GM12878 (cell line): ENCODE measurements around the gene ADAMTSL1. TPM values are rescaled to one million over a fixed set of nuclear protein-coding genes. Genes with fewer than 3 reads are reported as not detected.

Experiments used
- ATAC-seq: fragments of 200-7000 bp; cut with Tn5 transposase; 3 replicates; pipeline ENCODE4 v1.9.1; 2020; ENCODE audit warnings: mild to moderate bottlenecking, moderate library complexity
- BruUV-seq: library from RNA; stranded (reverse); fragments of 400-500 nt; replicated peaks from 2 replicates; lab custom pipeline; 2021; lab: Mats Ljungman, UMichigan
- CTCF ChIA-PET: fragments of 300-600 bp; sonication (Branson Sonifier 250); formaldehyde crosslinking; extraction: SDS; loops from one replicate; lab custom pipeline; 2021; ENCODE audit warnings: inconsistent platforms; lab: Yijun Ruan, JAX
- POLR2A ChIA-PET: fragments of 350-600 bp; formaldehyde crosslinking; extraction: SDS; loops from one replicate; lab custom pipeline; 2021; ENCODE audit warnings: inconsistent platforms; lab: Charles Lee
- RAD21 ChIA-PET: fragments of 300-600 bp; sonication (Branson Sonifier 250); formaldehyde crosslinking; loops from one replicate; lab custom pipeline; 2023; ENCODE audit warnings: antibody characterized with exemption; ENCODE audit not compliant: unreplicated experiment; lab: Charles Lee
- SMC1A ChIA-PET: fragments of 300-600 bp; sonication (Branson Sonifier 250); formaldehyde crosslinking; loops from one replicate; lab custom pipeline; 2023; ENCODE audit not compliant: unreplicated experiment, uncharacterized antibody; lab: Charles Lee
- DNase-seq: peaks from one replicate; pipeline ENCODE4 v3.0.0-alpha.2; 2011; ENCODE audit warnings: low read depth, low spot score
- FAIRE-seq: peaks from 3 replicates; lab custom pipeline; 2011; peaks lifted over from hg19 to GRCh38; lab: Jason Lieb, UNC
- H2AFZ ChIP-seq: 2 replicates; pipeline ENCODE4 v1.6.0; 2011; ENCODE audit warnings: low read depth, low read length, control low read depth; ENCODE audit not compliant: control insufficient read depth
- H3K27ac ChIP-seq: 2 replicates; pipeline ENCODE4 v1.5.1; 2011; ENCODE audit warnings: control low read depth; ENCODE audit not compliant: control insufficient read depth, insufficient read depth
- H3K27me3 ChIP-seq, 2 experiments: replicated peaks in 1 of 2; 2 replicates each; pipeline versions ENCODE4 v1.6.0 to v1.6.1; 2011; ENCODE audit warnings: low read length in 1 of 2; ENCODE audit not compliant: control insufficient read depth in 2 of 2, insufficient read depth in 2 of 2
- H3K36me3 ChIP-seq, 2 experiments: 2 replicates each; pipeline ENCODE4 v1.5.1; 2011; ENCODE audit warnings: low read length in 1 of 2; ENCODE audit not compliant: control insufficient read depth in 2 of 2, insufficient read depth in 2 of 2
- H3K4me1 ChIP-seq: 2 replicates; pipeline ENCODE4 v1.6.1; 2011; ENCODE audit warnings: mild to moderate bottlenecking, low read length, moderate library complexity, mixed read lengths; ENCODE audit not compliant: control insufficient read depth, insufficient read depth
- H3K4me2 ChIP-seq: 2 replicates; pipeline ENCODE4 v1.6.0; 2011; ENCODE audit warnings: control low read depth; ENCODE audit not compliant: control insufficient read depth, insufficient read depth
- H3K4me3 ChIP-seq: fragments of 200-600 bp; sonication (generic); 2 replicates; pipeline ENCODE4 v1.5.1; 2016
- H3K79me2 ChIP-seq: 2 replicates; pipeline ENCODE4 v1.6.0; 2011; ENCODE audit warnings: low read length; ENCODE audit not compliant: control insufficient read depth, insufficient read depth
- H3K9ac ChIP-seq: 2 replicates; pipeline ENCODE4 v1.8.0; 2011; ENCODE audit warnings: low read length, control low read depth, mixed read lengths; ENCODE audit not compliant: control insufficient read depth, insufficient read depth
- H3K9me3 ChIP-seq: replicated peaks from 3 replicates; pipeline ENCODE4 v1.5.1; 2011; ENCODE audit warnings: mild to moderate bottlenecking, low read length; ENCODE audit not compliant: control insufficient read depth, insufficient read depth
- H4K20me1 ChIP-seq: 2 replicates; pipeline ENCODE4 v1.6.0; 2011; ENCODE audit not compliant: control insufficient read depth, insufficient read depth
- CBX3 ChIP-seq: fragments of 200-600 bp; sonication (generic); IDR thresholded peaks from 2 replicates; pipeline ENCODE4 v1.6.1; 2016; ENCODE audit warnings: low read depth, borderline replicate concordance
- E4F1 ChIP-seq: fragments of 450-650 bp; IDR thresholded peaks from 2 replicates; pipeline ENCODE4 v1.6.1; 2018; ENCODE audit warnings: borderline replicate concordance, mild to moderate bottlenecking; ENCODE audit not compliant: partially characterized antibody
- EGR1 ChIP-seq, 2 experiments: IDR thresholded peaks; 1 replicate in 1 of 2; 2 replicates in 1 of 2; pipeline ENCODE4 v1.6.1; 2011 to 2012; ENCODE audit warnings: low read depth in 2 of 2, low read length in 2 of 2, borderline replicate concordance in 1 of 2, mild to moderate bottlenecking in 1 of 2, moderate library complexity in 1 of 2
- IRF3 ChIP-seq: fragments of 450-650 bp; IDR thresholded peaks from 2 replicates; pipeline ENCODE4 v1.6.1; 2014; ENCODE audit warnings: mild to moderate bottlenecking
- MLLT1 ChIP-seq: fragments of 450-650 bp; IDR thresholded peaks from 2 replicates; pipeline ENCODE4 v1.6.1; 2016; ENCODE audit warnings: mild to moderate bottlenecking
- MTA2 ChIP-seq: fragments of 450-650 bp; IDR thresholded peaks from 2 replicates; pipeline ENCODE4 v1.6.1; 2016; ENCODE audit warnings: low read depth, mild to moderate bottlenecking, moderate library complexity
- NRF1 ChIP-seq: conservative IDR thresholded peaks from 2 replicates; pipeline ENCODE4 v1.6.1; 2011; ENCODE audit warnings: mild to moderate bottlenecking, low read depth, low read length, improper control_type of control experiment
- POU2F2 ChIP-seq: IDR thresholded peaks from 3 replicates; pipeline ENCODE4 v1.6.1; 2011; ENCODE audit warnings: low read depth, mild to moderate bottlenecking, low read length, borderline replicate concordance
- RCOR1 ChIP-seq: conservative IDR thresholded peaks from 2 replicates; pipeline ENCODE4 v1.6.1; 2012; ENCODE audit warnings: low read depth, low read length, improper control_type of control experiment
- SMAD5 ChIP-seq: IDR thresholded peaks from 2 replicates; pipeline ENCODE4 v1.6.1; 2016; ENCODE audit warnings: antibody characterized with exemption, low read depth
- SMARCA5 ChIP-seq: fragments of 450-650 bp; IDR thresholded peaks from 2 replicates; pipeline ENCODE4 v1.6.1; 2017; ENCODE audit warnings: mild to moderate bottlenecking
- ZBTB11 ChIP-seq: fragments of 450-650 bp; formaldehyde crosslinking; IDR thresholded peaks from 2 replicates; pipeline ENCODE4 v1.5.0; 2022; ENCODE audit warnings: mild to moderate bottlenecking, missing genetic modification characterization
- WGBS: methylation state at CpG from one replicate; pipeline ENCODE4 v1.1.6; 2016; ENCODE audit warnings: low lambda C conversion rate; ENCODE audit not compliant: insufficient replicate concordance, insufficient coverage; ENCODE audit errors: missing lambda C conversion rate; 5-methylcytosine and 5-hydroxymethylcytosine counted together
- in situ Hi-C: fragments of 300-500 bp; cut with MboI; formaldehyde crosslinking; loops from 9 replicates; pipeline ENCODE4 v1.14.3; 2018; ENCODE audit warnings: mixed read lengths
- intact Hi-C: fragments of 100-400 bp; cut with micrococcal nuclease; formaldehyde crosslinking; loops from one replicate; pipeline ENCODE4 v1.14.2; 2022; ENCODE audit not compliant: unreplicated experiment
- polyA plus RNA-seq, 11 experiments: library from polyadenylated mRNA; depleted of rRNA in 4 of 11; unstranded in 6 of 11; stranded (reverse) in 5 of 11; fragments of >200 nt; fragmentation: Nextera tagmentation in 4 of 11; fragmentation: Illumina TruSeq in 1 of 11; extraction: Ambion mirVana in 4 of 11; extraction: Trizol in 1 of 11; gene quantifications; 1 replicate in 1 of 11; 2 replicates in 10 of 11; pipeline versions ENCODE4 v1.2.1 to v1.2.3, GENCODE V29; 2011 to 2016; ENCODE audit warnings: inconsistent platforms in 2 of 11, missing spikeins in 2 of 11, low read depth in 1 of 11
- total RNA-seq, 4 experiments: library from RNA; depleted of rRNA in 3 of 4; stranded (reverse); fragments of >200 nt in 3 of 4; fragmentation: Illumina TruSeq in 1 of 4; extraction: Trizol in 1 of 4; gene quantifications; 2 replicates each; pipeline versions ENCODE4 v1.2.1 to v1.2.3, GENCODE V29; 2013 to 2021

Gene ADAMTSL1
- total and polyA plus RNA-seq, 10 of the 15 experiments (the other 5 are each of a cell fraction or from before 2014, with no cell fraction given), result 0.01 to 0.10 (median 0.07) TPM; not detected in 6

GRCh38 chr9:18488886-18489285 lies 14.9 kb downstream of the ADAMTSL1 start (continued):
- TF ChIP-seq NRF1, result no peak
- TF ChIP-seq CBX3, result no peak
- TF ChIP-seq POU2F2, result no peak

GRCh38 chr9:18489861-18490260 lies 15.9 kb downstream of the ADAMTSL1 start:
- FAIRE-seq, result no peak
- SMC1A ChIA-PET, result no interaction called here
- in situ Hi-C loops, result no loop called here
- RAD21 ChIA-PET, result interaction anchor here (0.8 kb wide), 1 partner anchor 47 kb away, joined by 3 read pairs; no protein-coding TSS in a partner anchor
- intact Hi-C loops, result no loop called here
- Histone ChIP-seq H3K79me2 (no peaks in the 10 kb centered on the region), H3K4me1 (no peaks in the 10 kb centered on the region), H3K27ac (no peak overlapping the region), H2AFZ (no peak overlapping the region), H4K20me1 (no peaks in the 10 kb centered on the region), H3K27me3 (no peaks in the 10 kb centered on the region), H3K9ac (no peak overlapping the region), H3K4me2 (no peak overlapping the region), H3K4me3 (no peak overlapping the region), H3K36me3 (no peaks in the 10 kb centered on the region), H3K9me3 (no peaks in the 10 kb centered on the region)
- no TSS peak for BruUV-seq
- no peak for ATAC-seq
- POLR2A ChIA-PET, result no interaction called here
- CTCF ChIA-PET, result no interaction called here
- TF ChIP-seq RCOR1, result no peak
- no peak for TF ChIP-seq EGR1 (IDR thresholded peaks at IDR 0.05; ENCODE audit: borderline replicate concordance in 1 of 2, low read depth in 2 of 2, low read length in 2 of 2)
- TF ChIP-seq SMAD5, result no peak
- no peak for TF ChIP-seq E4F1
- TF ChIP-seq ZBTB11 (CRISPR knock-in tag), result no peak
- no peak for TF ChIP-seq SMARCA5
- no peak for TF ChIP-seq NRF1
- TF ChIP-seq MTA2, result no peak
- TF ChIP-seq IRF3, result no peak
- no peak for TF ChIP-seq MLLT1
- 3% methylated on average over 2 of the region's 2 CpGs for WGBS
- no peak for DNase-seq
